Spleen (tissue), 11 donors: Measurements from ENCODE around the gene MSL3B.
A peak's percentile ranks its signal among the peaks of the same experiment; 100 is the strongest.

Experiments
- DNase-seq: peaks from one replicate; pipeline ENCODE4 v3.0.0-alpha.2; 2020
- H3K27ac ChIP-seq, 8 donors: fragments of 200-600 bp; sonication (generic) in 7 of 8; 1 replicate in 4 of 8; 2 replicates in 4 of 8; pipeline versions ENCODE4 v1.5.0 to v1.8.0; 2016 to 2021; ENCODE audit warnings: inconsistent platforms in 4 of 8, mild to moderate bottlenecking in 4 of 8, moderate library complexity in 1 of 8
- H3K27me3 ChIP-seq, 7 donors: fragments of 200-600 bp; sonication (generic) in 6 of 7; replicated peaks in 1 of 7; 1 replicate in 4 of 7; 2 replicates in 3 of 7; pipeline versions ENCODE4 v1.5.0 to v1.8.0; 2016 to 2021; ENCODE audit warnings: inconsistent platforms in 3 of 7, mild to moderate bottlenecking in 1 of 7
- H3K36me3 ChIP-seq, 6 donors: fragments of 200-600 bp; sonication (generic) in 5 of 6; 1 replicate in 4 of 6; 2 replicates in 2 of 6; pipeline versions ENCODE4 v1.5.0 to v1.8.0; 2016 to 2021; ENCODE audit warnings: inconsistent platforms in 2 of 6
- H3K4me1 ChIP-seq, 6 donors: fragments of 200-600 bp; sonication (generic) in 5 of 6; 1 replicate in 3 of 6; 2 replicates in 3 of 6; pipeline versions ENCODE4 v1.5.0 to v1.8.0; 2016 to 2021; ENCODE audit warnings: inconsistent platforms in 3 of 6
- H3K4me3 ChIP-seq, 8 donors: fragments of 200-600 bp; sonication (generic) in 7 of 8; 1 replicate in 4 of 8; 2 replicates in 4 of 8; pipeline versions ENCODE4 v1.5.0 to v1.8.0; 2016 to 2021; ENCODE audit warnings: inconsistent platforms in 4 of 8, mild to moderate bottlenecking in 4 of 8, moderate library complexity in 2 of 8
- H3K9me3 ChIP-seq, 8 donors: fragments of 200-600 bp; sonication (generic) in 7 of 8; 1 replicate in 4 of 8; 2 replicates in 4 of 8; pipeline versions ENCODE4 v1.5.0 to v1.8.0; 2016 to 2021; ENCODE audit warnings: inconsistent platforms in 4 of 8
- CTCF ChIP-seq, 11 experiments: fragments of 200-600 bp in 7 of 11; fragments of 450-650 bp in 4 of 11; sonication (generic) in 4 of 11; IDR thresholded peaks in 8 of 11; conservative IDR thresholded peaks in 3 of 11; 1 replicate in 7 of 11; 2 replicates in 4 of 11; pipeline versions ENCODE4 v1.4.0 to v1.8.0; 2016 to 2021; ENCODE audit warnings: antibody characterized with exemption in 11 of 11, inconsistent platforms in 4 of 11, mild to moderate bottlenecking in 1 of 11
- POLR2A ChIP-seq, 3 donors: fragments of 450-650 bp; IDR thresholded peaks; one replicate each; pipeline ENCODE4 v1.5.1; 2017; ENCODE audit warnings: antibody characterized with exemption in 3 of 3, mild to moderate bottlenecking in 1 of 3
- POLR2AphosphoS5 ChIP-seq, 3 donors: sonication (generic); formaldehyde crosslinking; IDR thresholded peaks; one replicate each; pipeline ENCODE4 v1.5.1; 2017; ENCODE audit warnings: antibody characterized with exemption in 3 of 3
- WGBS, 5 donors: extraction: QIAGEN DNeasy Blood & Tissue Kit in 3 of 5; methylation state at CpG; one replicate each; pipeline versions ENCODE4 v1.1.5 to v1.1.7; 2013 to 2018; 5-methylcytosine and 5-hydroxymethylcytosine counted together
- intact Hi-C: fragments of 100-400 bp; cut with DNase I; formaldehyde crosslinking; loops from one replicate; pipeline ENCODE4 v1.15.0; 2023; ENCODE audit warnings: low total_unique reads
- donor health status: healthy with polysubstance abuse.
- donor health status: DM: no; HTN: no; CAD: no; lungs with moderate emphysema.
- donor health status: DM: no; HTN: no; CAD: no.
- donor health status: Bipolar disorder and iron deficiency.
- donor health status: healthy.
- donor health status: DM: no; HTN: no; CAD: no.
- donor health status: DM: yes; HTN: yes; CAD: no.

Gene MSL3B

GRCh38 chr2:233838726-233839446 lies 29.3 kb downstream of the MSL3B start:
- Histone ChIP-seq H3K4me3 (no peak overlapping the region), H3K36me3 (peaks cover 0 to 100% (median 0%) of the 10 kb centered on the region in 6 donors), H3K27ac (no peak overlapping the region), H3K4me1 (no peaks in the 10 kb centered on the region), H3K9me3 (no peaks in the 10 kb centered on the region), H3K27me3 (no peaks in the 10 kb centered on the region)
- WGBS, 5 donors: 87 to 95% (median 92%) methylated on average over 12 of the region's 12 CpGs
- TF ChIP-seq POLR2AphosphoS5 (IDR thresholded peaks at IDR 0.05) (no peak), POLR2A (IDR thresholded peaks at IDR 0.05) (no peak), CTCF (IDR thresholded peaks at IDR 0.05 in 8 of 11, conservative IDR thresholded peaks at IDR 0.05 in 3 of 11) (no peak)
- intact Hi-C loops: no loop called here
- peak; percentile 45 for DNase-seq

DNA sequence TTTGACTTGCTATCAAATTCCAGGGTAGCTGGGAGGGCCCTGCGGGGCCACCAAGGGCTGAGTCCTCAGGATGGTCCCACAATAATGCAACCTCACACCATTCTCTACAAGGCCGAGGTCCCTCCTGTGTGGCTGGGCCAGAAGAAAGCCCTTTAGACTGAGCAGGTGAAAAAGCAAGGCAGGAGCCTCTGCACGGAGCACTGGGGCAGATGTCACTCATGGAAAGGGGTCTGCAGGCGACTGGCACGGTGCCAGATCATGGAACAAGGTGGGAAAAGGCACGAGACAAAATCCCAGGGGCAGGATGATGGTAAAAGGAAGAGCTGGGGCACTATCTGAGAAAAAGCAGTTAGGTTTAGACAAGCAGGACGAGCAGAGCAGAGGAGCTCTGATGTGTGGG lies 29.9 kb downstream of the MSL3B start:
- H3K4me3 ChIP-seq: no peak overlapping the region
- H3K9me3 ChIP-seq: no peaks in the 10 kb centered on the region
- TF ChIP-seq CTCF (IDR thresholded peaks at IDR 0.05 in 8 of 11, conservative IDR thresholded peaks at IDR 0.05 in 3 of 11) (no peak), POLR2AphosphoS5 (IDR thresholded peaks at IDR 0.05) (no peak), POLR2A (IDR thresholded peaks at IDR 0.05) (no peak)
- intact Hi-C loops: no loop called here
- H3K27ac ChIP-seq: no peak overlapping the region
- 80 to 94% (median 88%) methylated on average over 7 of the region's 7 CpGs for WGBS, 5 donors
- H3K4me1 ChIP-seq: no peaks in the 10 kb centered on the region
- H3K36me3 ChIP-seq: peaks cover 0 to 96% (median 0%) of the 10 kb centered on the region in 6 donors
- DNase-seq: peak; percentile 20
- no peaks in the 10 kb centered on the region for H3K27me3 ChIP-seq

GRCh38 chr2:233837694-233838229 lies 30.4 kb downstream of the MSL3B start:
- Histone ChIP-seq H3K27me3 (no peaks in the 10 kb centered on the region), H3K27ac (no peak overlapping the region), H3K4me3 (no peak overlapping the region), H3K36me3 (peaks cover 0 to 91% (median 0%) of the 10 kb centered on the region in 6 donors), H3K9me3 (no peaks in the 10 kb centered on the region), H3K4me1 (no peaks in the 10 kb centered on the region)
- 85 to 93% (median 92%) methylated on average over 9 of the region's 9 CpGs for WGBS, 5 donors
- DNase-seq: peak; percentile 30
- TF ChIP-seq POLR2AphosphoS5 (IDR thresholded peaks at IDR 0.05): no peak
- TF ChIP-seq CTCF (IDR thresholded peaks at IDR 0.05 in 8 of 11, conservative IDR thresholded peaks at IDR 0.05 in 3 of 11): no peak
- no peak for TF ChIP-seq POLR2A (IDR thresholded peaks at IDR 0.05)
- intact Hi-C loops: no loop called here

- Histone ChIP-seq H3K4me1 (no peaks in the 10 kb centered on the region), H3K4me3 (no peak overlapping the region), H3K36me3 (peaks cover 0 to 77% (median 0%) of the 10 kb centered on the region in 6 donors), H3K27ac (no peak overlapping the region), H3K27me3 (no peaks in the 10 kb centered on the region), H3K9me3 (no peaks in the 10 kb centered on the region)
- WGBS, 5 donors: 96 to 99% (median 98%) methylated on average over 7 of the region's 7 CpGs
- DNase-seq: peak; percentile 8
- TF ChIP-seq POLR2A (IDR thresholded peaks at IDR 0.05): no peak
- no peak for TF ChIP-seq CTCF (IDR thresholded peaks at IDR 0.05 in 8 of 11, conservative IDR thresholded peaks at IDR 0.05 in 3 of 11)
- TF ChIP-seq POLR2AphosphoS5 (IDR thresholded peaks at IDR 0.05): no peak
- intact Hi-C loops: no loop called here
Measured at GRCh38 chr2:233836359-233836758, 31.8 kb downstream of the MSL3B start.
